Spleen (tissue), 11 donors: Measurements from ENCODE around the gene CRIP2. TPM values are rescaled to one million over a fixed set of nuclear protein-coding genes. Genes with fewer than 3 reads are reported as not detected.

Experiments used
- DNase-seq: peaks from one replicate; pipeline ENCODE4 v3.0.0-alpha.2; 2020
- H3K27ac ChIP-seq, 8 donors: fragments of 200-600 bp; sonication (generic) in 7 of 8; 1 replicate in 4 of 8; 2 replicates in 4 of 8; pipeline versions ENCODE4 v1.5.0 to v1.8.0; 2016 to 2021; ENCODE audit warnings: inconsistent platforms in 4 of 8, mild to moderate bottlenecking in 4 of 8, moderate library complexity in 1 of 8
- H3K27me3 ChIP-seq, 7 donors: fragments of 200-600 bp; sonication (generic) in 6 of 7; replicated peaks in 1 of 7; 1 replicate in 4 of 7; 2 replicates in 3 of 7; pipeline versions ENCODE4 v1.5.0 to v1.8.0; 2016 to 2021; ENCODE audit warnings: inconsistent platforms in 3 of 7, mild to moderate bottlenecking in 1 of 7
- H3K36me3 ChIP-seq, 6 donors: fragments of 200-600 bp; sonication (generic) in 5 of 6; 1 replicate in 4 of 6; 2 replicates in 2 of 6; pipeline versions ENCODE4 v1.5.0 to v1.8.0; 2016 to 2021; ENCODE audit warnings: inconsistent platforms in 2 of 6
- H3K4me1 ChIP-seq, 6 donors: fragments of 200-600 bp; sonication (generic) in 5 of 6; 1 replicate in 3 of 6; 2 replicates in 3 of 6; pipeline versions ENCODE4 v1.5.0 to v1.8.0; 2016 to 2021; ENCODE audit warnings: inconsistent platforms in 3 of 6
- H3K4me3 ChIP-seq, 8 donors: fragments of 200-600 bp; sonication (generic) in 7 of 8; 1 replicate in 4 of 8; 2 replicates in 4 of 8; pipeline versions ENCODE4 v1.5.0 to v1.8.0; 2016 to 2021; ENCODE audit warnings: inconsistent platforms in 4 of 8, mild to moderate bottlenecking in 4 of 8, moderate library complexity in 2 of 8
- H3K9me3 ChIP-seq, 8 donors: fragments of 200-600 bp; sonication (generic) in 7 of 8; 1 replicate in 4 of 8; 2 replicates in 4 of 8; pipeline versions ENCODE4 v1.5.0 to v1.8.0; 2016 to 2021; ENCODE audit warnings: inconsistent platforms in 4 of 8
- CTCF ChIP-seq, 11 experiments: fragments of 200-600 bp in 7 of 11; fragments of 450-650 bp in 4 of 11; sonication (generic) in 4 of 11; IDR thresholded peaks in 8 of 11; conservative IDR thresholded peaks in 3 of 11; 1 replicate in 7 of 11; 2 replicates in 4 of 11; pipeline versions ENCODE4 v1.4.0 to v1.8.0; 2016 to 2021; ENCODE audit warnings: antibody characterized with exemption in 11 of 11, inconsistent platforms in 4 of 11, mild to moderate bottlenecking in 1 of 11
- POLR2A ChIP-seq, 3 donors: fragments of 450-650 bp; IDR thresholded peaks; one replicate each; pipeline ENCODE4 v1.5.1; 2017; ENCODE audit warnings: antibody characterized with exemption in 3 of 3, mild to moderate bottlenecking in 1 of 3
- POLR2AphosphoS5 ChIP-seq, 3 donors: sonication (generic); formaldehyde crosslinking; IDR thresholded peaks; one replicate each; pipeline ENCODE4 v1.5.1; 2017; ENCODE audit warnings: antibody characterized with exemption in 3 of 3
- WGBS, 5 donors: extraction: QIAGEN DNeasy Blood & Tissue Kit in 3 of 5; methylation state at CpG; one replicate each; pipeline versions ENCODE4 v1.1.5 to v1.1.7; 2013 to 2018; 5-methylcytosine and 5-hydroxymethylcytosine counted together
- intact Hi-C: fragments of 100-400 bp; cut with DNase I; formaldehyde crosslinking; loops from one replicate; pipeline ENCODE4 v1.15.0; 2023; ENCODE audit warnings: low total_unique reads
- polyA plus RNA-seq, 3 donors: library from polyadenylated mRNA; stranded (reverse); fragments of 200-250 nt; gene quantifications; one replicate each; pipeline ENCODE4 v1.2.1, GENCODE V29; 2013
- total RNA-seq, 7 donors: library from RNA; depleted of rRNA in 3 of 7; stranded (reverse); fragments of >200 nt in 3 of 7; fragmentation: NEBNext Ultra II Directional in 4 of 7; extraction: Animal tissue kit (Norgen Biotek cat#: 25700) in 4 of 7; gene quantifications; one replicate each; pipeline versions ENCODE4 v1.1.0 to v1.2.1, GENCODE V29; 2016 to 2021
- donor health status: healthy with polysubstance abuse.
- donor health status: DM: no; HTN: no; CAD: no; lungs with moderate emphysema.
- donor health status: DM: no; HTN: no; CAD: no.
- donor health status: Bipolar disorder and iron deficiency.
- donor health status: healthy.
- donor health status: DM: no; HTN: no; CAD: no.
- donor health status: DM: yes; HTN: yes; CAD: no.

CRIP2 gene
- total and polyA plus RNA-seq, 10 donors, result 68.6 to 181 (median 111) TPM

- H3K4me1 ChIP-seq, result peaks cover 0 to 17% (median 10%) of the 10 kb centered on the region in 6 donors
- H3K27ac ChIP-seq, result no peak overlapping the region
- WGBS, 5 donors, result 87 to 93% (median 90%) methylated on average over 11 to 18 of the region's 18 CpGs
- no peak overlapping the region for H3K4me3 ChIP-seq
- H3K36me3 ChIP-seq, result peaks cover 0 to 43% (median 0%) of the 10 kb centered on the region in 6 donors
- no peak for DNase-seq
- no peaks in the 10 kb centered on the region for H3K9me3 ChIP-seq
- TF ChIP-seq POLR2AphosphoS5 (IDR thresholded peaks at IDR 0.05), result no peak
- no peak for TF ChIP-seq POLR2A (IDR thresholded peaks at IDR 0.05)
- no peak for TF ChIP-seq CTCF (IDR thresholded peaks at IDR 0.05 in 8 of 11, conservative IDR thresholded peaks at IDR 0.05 in 3 of 11)
- intact Hi-C loops, result no loop called here
- no peaks in the 10 kb centered on the region for H3K27me3 ChIP-seq
These were observed 21.6 kb downstream of the CRIP2 start for GRCh38 chr14:105495990-105496830.

GRCh38 chr14:105496831-105497591 is 22.4 kb downstream of the CRIP2 start:
- Histone ChIP-seq H3K27ac (no peak overlapping the region), H3K4me1 (peaks cover 0 to 9% (median 3%) of the 10 kb centered on the region in 6 donors), H3K36me3 (peaks cover 0 to 43% (median 0%) of the 10 kb centered on the region in 6 donors), H3K27me3 (no peaks in the 10 kb centered on the region), H3K4me3 (no peak overlapping the region), H3K9me3 (no peaks in the 10 kb centered on the region)
- no peak for TF ChIP-seq POLR2A (IDR thresholded peaks at IDR 0.05)
- no peak for TF ChIP-seq CTCF (IDR thresholded peaks at IDR 0.05 in 8 of 11, conservative IDR thresholded peaks at IDR 0.05 in 3 of 11)
- TF ChIP-seq POLR2AphosphoS5 (IDR thresholded peaks at IDR 0.05), result no peak
- intact Hi-C loops, result no loop called here
- WGBS, 5 donors, result 91 to 97% (median 96%) methylated on average over 14 to 32 of the region's 32 CpGs
- no peak for DNase-seq

GRCh38 chr14:105497671-105498429 is 23.2 kb downstream of the CRIP2 start:
- no peak overlapping the region for H3K4me3 ChIP-seq
- intact Hi-C loops, result no loop called here
- TF ChIP-seq CTCF (IDR thresholded peaks at IDR 0.05 in 8 of 11, conservative IDR thresholded peaks at IDR 0.05 in 3 of 11) (no peak), POLR2AphosphoS5 (IDR thresholded peaks at IDR 0.05) (no peak), POLR2A (IDR thresholded peaks at IDR 0.05) (no peak)
- peaks cover 0 to 7% (median 0%) of the 10 kb centered on the region in 7 donors for H3K27me3 ChIP-seq
- no peak for DNase-seq
- peaks cover 0 to 36% (median 0%) of the 10 kb centered on the region in 6 donors for H3K36me3 ChIP-seq
- H3K9me3 ChIP-seq, result no peaks in the 10 kb centered on the region
- peaks cover 0 to under 1% (median 0%) of the 10 kb centered on the region in 6 donors for H3K4me1 ChIP-seq
- H3K27ac ChIP-seq, result no peak overlapping the region
- 94 to 96% (median 95%) methylated on average over 21 to 31 of the region's 31 CpGs for WGBS, 5 donors
